ENCODE results near the gene DMC1.

DNA sequence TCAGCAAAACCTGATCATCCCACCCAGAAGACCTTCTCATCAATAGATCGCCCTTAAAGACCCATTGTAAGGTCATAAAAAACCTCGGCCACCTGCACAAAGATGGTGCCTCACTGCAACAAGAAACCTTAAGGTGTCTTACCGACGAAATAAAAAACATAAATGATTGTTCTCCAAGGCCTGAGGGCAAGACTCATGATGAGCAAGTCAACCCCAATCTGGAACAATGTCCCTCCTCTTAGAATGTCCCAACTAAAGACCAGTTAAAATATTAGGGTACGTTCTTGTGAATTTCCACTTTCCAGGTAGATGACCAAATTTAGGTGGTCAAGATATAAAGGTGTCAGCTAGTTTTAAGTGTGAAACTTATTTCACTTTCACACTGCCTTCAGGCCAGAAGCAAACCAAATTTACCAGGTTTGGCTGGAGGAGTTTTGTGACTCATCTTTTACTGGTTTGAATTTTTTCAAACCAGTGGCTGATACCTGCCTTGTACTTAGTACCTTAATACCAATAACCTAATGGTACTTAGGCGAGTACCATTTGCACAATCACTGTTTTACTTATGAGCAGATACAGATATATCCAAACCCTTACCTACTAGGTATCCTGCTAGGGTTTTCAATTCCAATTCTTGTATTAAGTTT, 87.2 kb downstream of the DMC1 start:
- TF ChIP-seq CTCF (IDR thresholded peaks at IDR 0.05): no peak
- TF ChIP-seq EZH2 (IDR thresholded peaks at IDR 0.05): no peak
- no peak for TF ChIP-seq EZH2phosphoT487 (IDR thresholded peaks at IDR 0.05)

Data from neural progenitor cell (in vitro differentiated cells).